ENCODE measurements around the gene PRKAR1B. TPM values are rescaled to one million over a fixed set of nuclear protein-coding genes. Genes with fewer than 3 reads are reported as not detected.

Gene PRKAR1B
- total RNA-seq, 1 experiment from 2014 or later = 24.8 TPM

DNA sequence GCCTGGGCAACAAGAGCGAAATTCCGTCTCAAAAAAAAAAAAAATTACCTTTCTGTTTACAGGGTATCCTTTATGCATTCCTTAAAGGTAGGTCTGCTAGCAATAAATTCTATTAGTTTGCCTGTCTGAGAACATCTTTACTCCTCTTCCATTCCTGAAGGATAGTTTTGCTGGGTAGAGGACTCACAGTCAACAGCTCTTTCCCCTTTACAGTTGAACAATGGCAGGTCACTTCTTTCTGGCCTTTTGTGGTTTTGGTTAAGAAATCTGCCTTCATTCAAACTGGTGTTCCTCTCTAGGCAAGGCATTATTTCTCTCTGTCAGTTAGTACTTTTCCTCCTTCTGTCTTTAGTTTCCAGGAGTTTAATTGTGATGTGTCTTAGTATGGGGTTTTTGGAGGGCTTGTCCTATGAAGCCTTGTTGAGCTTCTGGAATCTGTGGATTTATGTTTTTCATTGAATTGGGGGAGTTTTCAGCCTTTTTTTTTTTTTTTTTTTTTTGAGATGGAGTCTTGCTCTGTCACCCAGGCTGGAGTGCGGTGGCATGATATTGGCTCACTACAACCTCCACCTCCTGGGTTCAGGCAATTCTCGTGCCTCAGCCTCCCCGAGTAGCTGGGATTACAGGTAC, 5.3 kb downstream of the PRKAR1B start:
- H3K4me3 Mint-ChIP-seq (ENCODE audit: low read depth, unreplicated experiment) = no peak overlapping the region
- no peaks in the 10 kb centered on the region for H3K27me3 Mint-ChIP-seq (ENCODE audit: unreplicated experiment)
- H3K36me3 Mint-ChIP-seq (ENCODE audit: insufficient read depth, unreplicated experiment) = peaks cover 46% of the 10 kb centered on the region
- TF ChIP-seq, protein P1, sequence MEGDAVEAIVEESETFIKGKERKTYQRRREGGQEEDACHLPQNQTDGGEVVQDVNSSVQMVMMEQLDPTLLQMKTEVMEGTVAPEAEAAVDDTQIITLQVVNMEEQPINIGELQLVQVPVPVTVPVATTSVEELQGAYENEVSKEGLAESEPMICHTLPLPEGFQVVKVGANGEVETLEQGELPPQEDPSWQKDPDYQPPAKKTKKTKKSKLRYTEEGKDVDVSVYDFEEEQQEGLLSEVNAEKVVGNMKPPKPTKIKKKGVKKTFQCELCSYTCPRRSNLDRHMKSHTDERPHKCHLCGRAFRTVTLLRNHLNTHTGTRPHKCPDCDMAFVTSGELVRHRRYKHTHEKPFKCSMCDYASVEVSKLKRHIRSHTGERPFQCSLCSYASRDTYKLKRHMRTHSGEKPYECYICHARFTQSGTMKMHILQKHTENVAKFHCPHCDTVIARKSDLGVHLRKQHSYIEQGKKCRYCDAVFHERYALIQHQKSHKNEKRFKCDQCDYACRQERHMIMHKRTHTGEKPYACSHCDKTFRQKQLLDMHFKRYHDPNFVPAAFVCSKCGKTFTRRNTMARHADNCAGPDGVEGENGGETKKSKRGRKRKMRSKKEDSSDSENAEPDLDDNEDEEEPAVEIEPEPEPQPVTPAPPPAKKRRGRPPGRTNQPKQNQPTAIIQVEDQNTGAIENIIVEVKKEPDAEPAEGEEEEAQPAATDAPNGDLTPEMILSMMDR (IDR thresholded peaks at IDR 0.05; ENCODE audit: unreplicated experiment) = no peak
- no peak overlapping the region for H3K27ac Mint-ChIP-seq (ENCODE audit: unreplicated experiment)
- intact Hi-C loops (cut with micrococcal nuclease; ENCODE audit: unreplicated experiment) = no loop called here
- H3K4me1 Mint-ChIP-seq (ENCODE audit: low read depth, unreplicated experiment) = no peaks in the 10 kb centered on the region
- peaks cover 27% of the 10 kb centered on the region for H3K9me3 Mint-ChIP-seq (ENCODE audit: low read depth, unreplicated experiment)
- no TSS peak for BruUV-seq (replicated peaks)
- CTCF ChIA-PET = no interaction called here
- DNase-seq = no peak

DNA sequence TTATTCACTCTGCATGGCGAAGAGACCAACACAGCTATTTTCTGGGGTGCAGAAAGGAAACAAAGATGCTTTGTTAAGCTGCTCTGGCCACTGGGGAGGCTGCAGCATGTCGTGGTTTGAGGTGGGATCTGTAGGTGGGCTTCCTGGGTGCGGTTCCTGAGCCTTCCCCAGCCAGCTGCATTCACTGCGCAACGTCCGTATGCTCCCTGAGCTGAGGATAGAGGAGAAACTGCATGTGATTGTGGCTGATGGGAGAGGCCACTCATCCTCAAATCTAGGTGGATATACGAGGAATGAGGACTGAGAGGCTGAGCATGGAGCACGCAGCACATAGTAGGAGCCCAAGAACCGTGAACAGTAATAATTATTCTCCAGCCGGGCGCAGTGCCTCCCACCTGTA, 10.4 kb downstream of the PRKAR1B start:
- peaks cover 19% of the 10 kb centered on the region for H3K36me3 Mint-ChIP-seq (ENCODE audit: insufficient read depth, unreplicated experiment)
- no TSS peak for BruUV-seq (replicated peaks)

DNA sequence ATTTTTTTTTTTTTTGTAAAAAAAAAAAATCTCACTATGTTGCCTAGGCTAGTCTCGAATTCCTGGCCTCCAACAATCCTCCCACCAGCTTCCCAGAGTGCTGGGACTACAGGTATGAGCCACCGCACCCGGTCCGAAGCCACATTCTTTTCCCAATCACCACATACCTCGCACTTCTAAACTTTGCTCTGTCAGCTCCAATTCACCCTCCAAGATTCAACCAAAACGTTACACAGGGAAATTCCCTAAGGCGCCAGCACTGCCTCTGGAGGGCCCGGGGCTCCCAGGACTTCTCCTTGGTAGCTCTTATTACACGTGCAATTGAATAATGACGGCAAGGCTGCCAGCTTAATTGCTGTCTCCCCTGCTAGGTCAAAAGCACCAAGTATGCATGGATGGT, 10.9 kb downstream of the PRKAR1B start:
- no peak overlapping the region for H3K27ac Mint-ChIP-seq (ENCODE audit: unreplicated experiment)
- DNase-seq = no peak
- CTCF ChIA-PET = interaction anchor here (0.7 kb wide), 1 partner anchor 12 kb away, joined by 4 read pairs; no protein-coding TSS in a partner anchor
- BruUV-seq (replicated peaks) = no TSS peak
- intact Hi-C loops (cut with micrococcal nuclease; ENCODE audit: unreplicated experiment) = no loop called here
- no peaks in the 10 kb centered on the region for H3K4me1 Mint-ChIP-seq (ENCODE audit: low read depth, unreplicated experiment)
- no peaks in the 10 kb centered on the region for H3K27me3 Mint-ChIP-seq (ENCODE audit: unreplicated experiment)
- H3K9me3 Mint-ChIP-seq (ENCODE audit: low read depth, unreplicated experiment) = peaks cover 14% of the 10 kb centered on the region
- H3K4me3 Mint-ChIP-seq (ENCODE audit: low read depth, unreplicated experiment) = no peak overlapping the region
- H3K36me3 Mint-ChIP-seq (ENCODE audit: insufficient read depth, unreplicated experiment) = peaks cover 19% of the 10 kb centered on the region
- TF ChIP-seq, protein P1 (IDR thresholded peaks at IDR 0.05; ENCODE audit: unreplicated experiment) = no peak

More for the DNA sequence above, 10.4 kb downstream of the PRKAR1B start:
- Mint-ChIP-seq H3K27me3 (ENCODE audit: unreplicated experiment) (no peaks in the 10 kb centered on the region), H3K9me3 (ENCODE audit: low read depth, unreplicated experiment) (peaks cover 14% of the 10 kb centered on the region), H3K4me3 (ENCODE audit: low read depth, unreplicated experiment) (no peak overlapping the region), H3K4me1 (ENCODE audit: low read depth, unreplicated experiment) (no peaks in the 10 kb centered on the region), H3K27ac (ENCODE audit: unreplicated experiment) (no peak overlapping the region)
- TF ChIP-seq, protein P1 (IDR thresholded peaks at IDR 0.05; ENCODE audit: unreplicated experiment) = no peak
- intact Hi-C loops (cut with micrococcal nuclease; ENCODE audit: unreplicated experiment) = no loop called here
- CTCF ChIA-PET = no interaction called here
- DNase-seq = no peak

DNA sequence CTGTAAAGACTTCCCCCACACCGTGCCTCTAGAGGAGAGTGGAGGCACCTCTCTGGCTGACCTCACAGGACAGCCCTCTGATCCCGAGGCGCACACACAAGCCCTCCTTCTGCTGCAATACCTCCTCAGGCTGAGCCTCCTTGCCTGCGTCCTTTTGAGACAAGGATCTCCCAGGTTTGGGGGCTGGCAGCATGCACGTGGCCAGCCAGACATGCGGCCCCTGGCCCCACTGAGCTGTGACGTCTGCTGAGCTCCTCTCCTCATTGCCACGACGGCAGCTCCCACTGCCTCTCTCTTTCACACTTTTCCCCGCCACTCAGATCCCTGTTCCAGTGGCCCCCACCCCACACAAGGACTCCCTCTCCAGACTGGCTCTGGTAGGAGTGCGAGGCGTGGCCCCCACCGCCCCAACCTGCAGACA, 12.8 kb downstream of the PRKAR1B start:
- BruUV-seq (replicated peaks) = no TSS peak
- H3K9me3 Mint-ChIP-seq (ENCODE audit: low read depth, unreplicated experiment) = peaks cover 2% of the 10 kb centered on the region
- H3K4me3 Mint-ChIP-seq (ENCODE audit: low read depth, unreplicated experiment) = no peak overlapping the region
- intact Hi-C loops (cut with micrococcal nuclease; ENCODE audit: unreplicated experiment) = no loop called here
- CTCF ChIA-PET = no interaction called here
- TF ChIP-seq, protein P1 (IDR thresholded peaks at IDR 0.05; ENCODE audit: unreplicated experiment) = no peak
- no peaks in the 10 kb centered on the region for H3K27me3 Mint-ChIP-seq (ENCODE audit: unreplicated experiment)
- DNase-seq = no peak
- H3K36me3 Mint-ChIP-seq (ENCODE audit: insufficient read depth, unreplicated experiment) = peaks cover 11% of the 10 kb centered on the region
- H3K27ac Mint-ChIP-seq (ENCODE audit: unreplicated experiment) = no peak overlapping the region
- no peaks in the 10 kb centered on the region for H3K4me1 Mint-ChIP-seq (ENCODE audit: low read depth, unreplicated experiment)
